Spleen (tissue), 7 donors: ENCODE measurements around the gene PRKAA2.

Experiments
- POLR2A ChIP-seq, 3 donors: fragments of 450-650 bp; IDR thresholded peaks; one replicate each; pipeline ENCODE4 v1.5.1; 2017; ENCODE audit warnings: antibody characterized with exemption in 3 of 3, mild to moderate bottlenecking in 1 of 3
- POLR2AphosphoS5 ChIP-seq, 3 donors: sonication (generic); formaldehyde crosslinking; IDR thresholded peaks; one replicate each; pipeline ENCODE4 v1.5.1; 2017; ENCODE audit warnings: antibody characterized with exemption in 3 of 3
- TF ChIP-seq, protein P1 (sequence below), 11 experiments: fragments of 200-600 bp in 7 of 11; fragments of 450-650 bp in 4 of 11; sonication (generic) in 4 of 11; IDR thresholded peaks in 8 of 11; conservative IDR thresholded peaks in 3 of 11; 1 replicate in 7 of 11; 2 replicates in 4 of 11; pipeline versions ENCODE4 v1.4.0 to v1.8.0; 2016 to 2021; ENCODE audit warnings: antibody characterized with exemption in 11 of 11, inconsistent platforms in 4 of 11, mild to moderate bottlenecking in 1 of 11
- donor health status: DM: no; HTN: no; CAD: no; lungs with moderate emphysema.
- donor health status: DM: no; HTN: no; CAD: no.
- donor health status: DM: no; HTN: no; CAD: no.

DNA sequence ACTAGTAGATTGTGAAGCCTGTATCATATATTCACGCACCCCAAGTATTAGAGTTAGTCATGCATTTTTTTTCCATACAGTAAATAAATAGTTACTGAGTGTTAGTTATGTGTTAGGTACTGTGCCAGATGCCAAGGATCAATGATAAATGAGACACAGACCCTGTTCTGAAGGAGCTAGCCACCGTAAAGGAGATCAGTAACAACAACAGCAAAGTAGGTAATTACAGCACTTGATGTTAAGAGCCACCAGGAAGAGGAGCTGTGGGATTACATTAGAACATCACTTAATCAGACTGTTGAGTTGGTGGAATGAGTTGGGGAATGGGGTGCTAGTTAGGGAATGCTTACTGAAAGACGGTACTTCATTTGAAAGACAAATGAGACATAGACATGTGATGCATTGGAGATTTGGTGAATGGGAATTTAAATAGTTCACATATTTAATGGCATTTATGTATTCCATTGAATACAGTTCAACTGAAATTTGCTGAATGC, 21.0 kb downstream of the PRKAA2 start:
- TF ChIP-seq, protein P1, sequence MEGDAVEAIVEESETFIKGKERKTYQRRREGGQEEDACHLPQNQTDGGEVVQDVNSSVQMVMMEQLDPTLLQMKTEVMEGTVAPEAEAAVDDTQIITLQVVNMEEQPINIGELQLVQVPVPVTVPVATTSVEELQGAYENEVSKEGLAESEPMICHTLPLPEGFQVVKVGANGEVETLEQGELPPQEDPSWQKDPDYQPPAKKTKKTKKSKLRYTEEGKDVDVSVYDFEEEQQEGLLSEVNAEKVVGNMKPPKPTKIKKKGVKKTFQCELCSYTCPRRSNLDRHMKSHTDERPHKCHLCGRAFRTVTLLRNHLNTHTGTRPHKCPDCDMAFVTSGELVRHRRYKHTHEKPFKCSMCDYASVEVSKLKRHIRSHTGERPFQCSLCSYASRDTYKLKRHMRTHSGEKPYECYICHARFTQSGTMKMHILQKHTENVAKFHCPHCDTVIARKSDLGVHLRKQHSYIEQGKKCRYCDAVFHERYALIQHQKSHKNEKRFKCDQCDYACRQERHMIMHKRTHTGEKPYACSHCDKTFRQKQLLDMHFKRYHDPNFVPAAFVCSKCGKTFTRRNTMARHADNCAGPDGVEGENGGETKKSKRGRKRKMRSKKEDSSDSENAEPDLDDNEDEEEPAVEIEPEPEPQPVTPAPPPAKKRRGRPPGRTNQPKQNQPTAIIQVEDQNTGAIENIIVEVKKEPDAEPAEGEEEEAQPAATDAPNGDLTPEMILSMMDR (IDR thresholded peaks at IDR 0.05 in 8 of 11, conservative IDR thresholded peaks at IDR 0.05 in 3 of 11), result no peak
- TF ChIP-seq POLR2A (IDR thresholded peaks at IDR 0.05) (no peak), POLR2AphosphoS5 (IDR thresholded peaks at IDR 0.05) (no peak)
